NCI-H2081 treated with DMSO at 0.1 percent for 48 hours (cell line): Measurements from ENCODE around the gene FBXO31.

Source experiments
- DNase-seq: peaks from one replicate; lab custom pipeline; 2025; lab: John Stamatoyannopoulos, UW

FBXO31 gene

GRCh38 chr16:87327798-87328495, 55.6 kb downstream of the FBXO31 start:
- DNase-seq: no peak

- no peak for DNase-seq
Observed at GRCh38 chr16:87326151-87326571, 57.4 kb downstream of the FBXO31 start.

GRCh38 chr16:87325423-87325858, 58.1 kb downstream of the FBXO31 start:
- DNase-seq: no peak

- DNase-seq: no peak
Observed at GRCh38 chr16:87324411-87325275, 58.9 kb downstream of the FBXO31 start.

GRCh38 chr16:87323727-87324410, 59.7 kb downstream of the FBXO31 start:
- DNase-seq: no peak

- no peak for DNase-seq
Observed at GRCh38 chr16:87322833-87323726, 60.5 kb downstream of the FBXO31 start.

GRCh38 chr16:87322360-87322759, 61.2 kb downstream of the FBXO31 start:
- no peak for DNase-seq

GRCh38 chr16:87321336-87322107, 62.1 kb downstream of the FBXO31 start:
- DNase-seq: no peak

GRCh38 chr16:87320510-87321227, 62.9 kb downstream of the FBXO31 start:
- DNase-seq: no peak

GRCh38 chr16:87319997-87320491, 63.5 kb downstream of the FBXO31 start:
- DNase-seq: no peak

GRCh38 chr16:87319011-87319410, 64.6 kb downstream of the FBXO31 start:
- no peak for DNase-seq

GRCh38 chr16:87317750-87318644, 65.6 kb downstream of the FBXO31 start:
- DNase-seq: no peak

GRCh38 chr16:87316923-87317749, 66.4 kb downstream of the FBXO31 start, which contains the start of gene C16orf95:
TSS of gene C16orf95 (minus strand) at chr16:87317392. CDS start at chr16:87317242, 150 bp downstream.
- DNase-seq: peak; percentile 13

GRCh38 chr16:87316450-87316922, 67.1 kb downstream of the FBXO31 start:
- no peak for DNase-seq

- DNase-seq: no peak
Observed at GRCh38 chr16:87314990-87315420, 68.6 kb downstream of the FBXO31 start.

- DNase-seq: no peak
Observed at GRCh38 chr16:87312008-87312407, 71.6 kb downstream of the FBXO31 start.

- no peak for DNase-seq
Observed at GRCh38 chr16:87311387-87311786, 72.2 kb downstream of the FBXO31 start.

GRCh38 chr16:87310610-87311009, 73.0 kb downstream of the FBXO31 start:
- no peak for DNase-seq
